Measurements from ENCODE around the gene HS6ST3.

DNA sequence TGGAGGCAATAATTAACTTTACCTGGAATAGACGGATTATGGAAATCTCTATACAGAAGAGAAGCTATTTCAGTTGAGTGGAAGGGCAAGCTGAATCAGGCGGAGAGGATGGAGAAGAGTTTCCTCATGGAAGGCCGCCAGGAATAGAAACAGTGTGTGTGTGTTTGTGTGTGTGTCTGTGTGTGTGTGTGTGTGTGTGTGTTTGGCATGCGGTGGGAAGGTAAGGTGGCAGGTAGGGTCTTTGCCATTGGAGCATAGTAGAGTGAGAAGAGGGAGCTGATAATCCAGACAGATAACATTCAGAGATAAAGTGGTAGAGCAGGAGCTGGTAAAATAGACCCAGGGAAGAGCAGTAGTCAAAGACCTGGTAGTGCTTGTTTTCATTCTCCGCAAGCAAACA, 9.2 kb upstream of the HS6ST3 start:
- TF ChIP-seq, protein P1, sequence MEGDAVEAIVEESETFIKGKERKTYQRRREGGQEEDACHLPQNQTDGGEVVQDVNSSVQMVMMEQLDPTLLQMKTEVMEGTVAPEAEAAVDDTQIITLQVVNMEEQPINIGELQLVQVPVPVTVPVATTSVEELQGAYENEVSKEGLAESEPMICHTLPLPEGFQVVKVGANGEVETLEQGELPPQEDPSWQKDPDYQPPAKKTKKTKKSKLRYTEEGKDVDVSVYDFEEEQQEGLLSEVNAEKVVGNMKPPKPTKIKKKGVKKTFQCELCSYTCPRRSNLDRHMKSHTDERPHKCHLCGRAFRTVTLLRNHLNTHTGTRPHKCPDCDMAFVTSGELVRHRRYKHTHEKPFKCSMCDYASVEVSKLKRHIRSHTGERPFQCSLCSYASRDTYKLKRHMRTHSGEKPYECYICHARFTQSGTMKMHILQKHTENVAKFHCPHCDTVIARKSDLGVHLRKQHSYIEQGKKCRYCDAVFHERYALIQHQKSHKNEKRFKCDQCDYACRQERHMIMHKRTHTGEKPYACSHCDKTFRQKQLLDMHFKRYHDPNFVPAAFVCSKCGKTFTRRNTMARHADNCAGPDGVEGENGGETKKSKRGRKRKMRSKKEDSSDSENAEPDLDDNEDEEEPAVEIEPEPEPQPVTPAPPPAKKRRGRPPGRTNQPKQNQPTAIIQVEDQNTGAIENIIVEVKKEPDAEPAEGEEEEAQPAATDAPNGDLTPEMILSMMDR (IDR thresholded peaks at IDR 0.05; ENCODE audit: low read length), result no peak
- no peak for TF ChIP-seq EZH2 (IDR thresholded peaks at IDR 0.05; ENCODE audit: borderline replicate concordance, low read length)

All from OCI-LY1 (cell line).